Measurements from ENCODE around the gene COL4A6.

DNA sequence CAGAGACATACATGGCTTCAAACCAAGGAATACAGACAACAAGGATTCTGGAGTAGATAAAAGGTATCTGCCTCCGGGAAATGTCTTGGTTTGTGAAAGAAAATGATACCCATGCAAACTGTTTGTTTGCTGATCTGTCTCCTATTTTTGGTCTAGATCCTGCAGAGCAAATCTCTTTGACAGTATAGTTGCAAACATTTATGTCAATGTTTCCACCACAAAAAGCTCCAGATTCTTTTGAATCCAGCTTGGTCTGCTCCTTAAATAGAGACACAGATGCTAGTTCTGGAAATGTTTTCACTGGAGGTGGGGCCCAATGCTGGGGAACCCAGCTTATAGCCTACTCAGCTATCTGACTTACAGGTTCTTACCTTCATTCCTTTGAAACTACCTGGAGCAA lies 226.9 kb downstream of the COL4A6 start:
- TF ChIP-seq POLR2A (IDR thresholded peaks at IDR 0.05; ENCODE audit: low read length), result no peak
- no peak for TF ChIP-seq GATA1 (IDR thresholded peaks at IDR 0.05; ENCODE audit: low read depth, low read length)
